SU-DHL-6 (cell line): Measurements from ENCODE around the gene MTA3.

ENCODE experiments used
- EZH2phosphoT487 ChIP-seq: fragments of 200-600 bp; sonication (generic), shearing (Covaris generic); conservative IDR thresholded peaks from 2 replicates; pipeline ENCODE4 v1.6.1; 2018; ENCODE audit warnings: mild to moderate bottlenecking, antibody characterized with exemption, low read length, moderate library complexity, mixed read lengths
- TF ChIP-seq, protein P1 (sequence below): fragments of 200-600 bp; sonication (generic); IDR thresholded peaks from one replicate; pipeline ENCODE4 v1.5.1; 2017; ENCODE audit warnings: antibody characterized with exemption, mild to moderate bottlenecking, low read length, moderate library complexity; ENCODE audit not compliant: insufficient read depth, poor library complexity, severe bottlenecking

DNA sequence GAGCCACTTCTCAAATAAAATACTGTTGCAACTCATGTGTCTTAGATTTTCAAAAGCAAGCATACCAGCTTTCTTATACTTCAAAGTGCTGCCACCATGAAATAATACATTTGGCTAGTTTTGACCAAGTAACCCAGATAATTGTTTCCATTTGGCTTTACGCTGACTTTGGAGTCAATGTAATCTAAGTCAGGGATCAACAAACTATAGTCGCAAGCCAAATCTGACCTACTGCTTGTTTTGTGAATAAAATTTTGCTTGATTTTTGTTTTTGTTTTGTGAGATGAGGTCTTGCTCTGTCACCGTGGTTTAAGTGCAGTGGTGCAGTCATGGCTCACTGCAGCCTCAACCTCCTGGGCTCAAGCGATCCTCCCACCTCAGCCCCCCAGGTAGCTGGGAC lies 130.5 kb downstream of the MTA3 start:
- TF ChIP-seq, protein P1, sequence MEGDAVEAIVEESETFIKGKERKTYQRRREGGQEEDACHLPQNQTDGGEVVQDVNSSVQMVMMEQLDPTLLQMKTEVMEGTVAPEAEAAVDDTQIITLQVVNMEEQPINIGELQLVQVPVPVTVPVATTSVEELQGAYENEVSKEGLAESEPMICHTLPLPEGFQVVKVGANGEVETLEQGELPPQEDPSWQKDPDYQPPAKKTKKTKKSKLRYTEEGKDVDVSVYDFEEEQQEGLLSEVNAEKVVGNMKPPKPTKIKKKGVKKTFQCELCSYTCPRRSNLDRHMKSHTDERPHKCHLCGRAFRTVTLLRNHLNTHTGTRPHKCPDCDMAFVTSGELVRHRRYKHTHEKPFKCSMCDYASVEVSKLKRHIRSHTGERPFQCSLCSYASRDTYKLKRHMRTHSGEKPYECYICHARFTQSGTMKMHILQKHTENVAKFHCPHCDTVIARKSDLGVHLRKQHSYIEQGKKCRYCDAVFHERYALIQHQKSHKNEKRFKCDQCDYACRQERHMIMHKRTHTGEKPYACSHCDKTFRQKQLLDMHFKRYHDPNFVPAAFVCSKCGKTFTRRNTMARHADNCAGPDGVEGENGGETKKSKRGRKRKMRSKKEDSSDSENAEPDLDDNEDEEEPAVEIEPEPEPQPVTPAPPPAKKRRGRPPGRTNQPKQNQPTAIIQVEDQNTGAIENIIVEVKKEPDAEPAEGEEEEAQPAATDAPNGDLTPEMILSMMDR = no peak
- TF ChIP-seq EZH2phosphoT487 = no peak
